ENCODE measurements around the gene FHL5. TPM values are rescaled to one million over a fixed set of nuclear protein-coding genes. Genes with fewer than 3 reads are reported as not detected.

Gene FHL5
- total RNA-seq, 1 experiment from 2014 or later = not detected

DNA sequence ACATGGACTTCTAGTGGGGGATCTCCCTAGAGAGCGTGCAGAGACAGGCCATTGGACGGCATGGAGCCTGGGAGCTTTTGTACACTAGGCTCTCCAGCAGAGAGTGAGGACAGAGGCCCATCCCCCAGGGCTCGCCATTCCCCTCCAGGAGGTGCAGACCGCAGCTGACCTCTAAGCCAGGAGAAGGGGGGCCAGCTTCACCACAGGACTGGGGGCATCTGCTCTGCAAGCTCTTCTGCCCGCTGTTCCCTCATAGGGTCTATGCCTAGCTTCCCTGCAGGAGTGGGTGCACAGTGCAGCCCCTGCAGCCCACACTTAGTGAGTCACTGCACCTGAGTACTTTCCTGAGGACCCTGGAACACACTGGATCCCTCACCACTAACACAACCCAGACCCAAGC lies 94.4 kb downstream of the FHL5 start:
- DNase-seq (ENCODE audit: low read depth, low spot score) = no peak
- in situ Hi-C loops (cut with HindIII; ENCODE audit: low pct_unique_long_range_greater_than_20kb, low sequenced_read_pairs) = no loop called here

DNA sequence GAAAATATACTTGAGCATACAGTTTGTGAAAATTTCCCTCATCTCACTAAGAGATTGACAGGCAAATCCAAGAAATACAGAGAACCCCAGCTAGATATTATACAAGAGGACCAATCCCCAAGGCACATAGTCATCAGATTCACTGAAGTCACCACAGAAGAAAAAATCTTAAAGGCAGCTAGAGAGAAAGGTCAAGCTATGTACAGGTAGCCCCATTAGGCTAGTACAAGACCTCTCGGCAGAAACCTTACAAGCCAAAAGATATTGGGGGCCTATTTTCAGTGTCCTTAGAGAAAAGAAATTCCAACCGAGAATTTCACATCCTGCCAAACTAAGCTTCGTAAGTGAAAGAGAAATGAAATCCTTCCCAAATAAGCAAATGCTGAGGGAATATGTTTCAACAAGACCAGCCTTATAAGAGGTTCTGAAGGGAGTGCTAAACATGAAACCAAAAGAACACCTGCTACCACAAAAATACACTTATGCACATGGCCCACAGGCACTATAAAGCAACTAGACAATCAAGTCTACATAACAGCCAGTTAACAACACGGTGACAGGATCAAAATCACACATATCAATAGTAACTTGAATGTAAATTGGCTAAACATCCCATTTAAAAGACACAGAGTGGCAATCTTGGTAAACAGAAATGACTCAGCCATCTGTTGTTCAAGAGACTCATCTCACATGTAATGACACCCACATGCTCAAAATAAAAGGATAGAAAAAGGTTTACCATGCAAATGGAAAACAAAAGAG lies 96.3 kb downstream of the FHL5 start:
- DNase-seq (ENCODE audit: low read depth, low spot score) = no peak
- in situ Hi-C loops (cut with HindIII; ENCODE audit: low pct_unique_long_range_greater_than_20kb, low sequenced_read_pairs) = no loop called here

Small RNA genes lying within 50 kb of the gene (small RNA-seq; reads per million reads assigned to genes)
- 0.04 to 0.14 reads per million in 2 experiments for gene RNU4-70P

Other genes starting within 250 kb of the FHL5 start
- 22.6 and 24.2 TPM in 2 replicates for gene UFL1, start 41.3 kb upstream of the FHL5 start, total RNA-seq (2014; rRNA removed; shearing (Covaris generic))